HK-2 (cell line): ENCODE data around the gene PGA4.
A peak's percentile ranks its signal among the peaks of the same experiment; 100 is the strongest.
"Not testable (repeated sequence)": the region's sequence is repeated elsewhere in the genome, so short reads cannot be mapped to it uniquely, and the experiment has no call there.

ENCODE experiments used
- DNase-seq: peaks from one replicate; pipeline ENCODE4 v3.0.0-alpha.2; 2018; ENCODE audit not compliant: unreplicated experiment

The PGA4 gene

GRCh38 chr11:61222047-61222446 is at the start of gene PGA4:
PGA4 (plus strand) TSS chr11:61222347; CDS start chr11:61222401, 54 bp downstream.
- not testable (repeated sequence) for DNase-seq

- DNase-seq, result no peak
These were observed 49.8 kb upstream of the PGA4 start for GRCh38 chr11:61172356-61172755.

GRCh38 chr11:61172888-61173287 is 49.3 kb upstream of the PGA4 start:
- DNase-seq, result no peak

- DNase-seq, result no peak
These were observed 48.7 kb upstream of the PGA4 start for GRCh38 chr11:61173456-61173855.

- no peak for DNase-seq
These were observed 47.9 kb upstream of the PGA4 start for GRCh38 chr11:61174273-61174672.

- DNase-seq, result no peak
These were observed 47.2 kb upstream of the PGA4 start for GRCh38 chr11:61174949-61175348.

GRCh38 chr11:61176446-61176845 is 45.7 kb upstream of the PGA4 start:
- no peak for DNase-seq

- not testable (repeated sequence) for DNase-seq
These were observed 41.9 kb upstream of the PGA4 start for GRCh38 chr11:61180205-61180604.

GRCh38 chr11:61181489-61181888 is 40.7 kb upstream of the PGA4 start:
- DNase-seq, result no peak

- DNase-seq, result no peak
These were observed 38.5 kb upstream of the PGA4 start for GRCh38 chr11:61183645-61184044.

- DNase-seq, result no peak
These were observed 35.6 kb upstream of the PGA4 start for GRCh38 chr11:61186504-61186903.

GRCh38 chr11:61187505-61188130 is 34.5 kb upstream of the PGA4 start:
- DNase-seq, result peak; percentile 59

GRCh38 chr11:61189933-61190332 is 32.2 kb upstream of the PGA4 start:
- DNase-seq, result no peak

GRCh38 chr11:61193596-61193995 is 28.6 kb upstream of the PGA4 start:
- no peak for DNase-seq

GRCh38 chr11:61194169-61194671 is 27.9 kb upstream of the PGA4 start:
- DNase-seq, result no peak

- no peak for DNase-seq
These were observed 27.0 kb upstream of the PGA4 start for GRCh38 chr11:61194981-61195695.

GRCh38 chr11:61195719-61196118 is 26.4 kb upstream of the PGA4 start:
- DNase-seq, result no peak

GRCh38 chr11:61198361-61198760 is 23.8 kb upstream of the PGA4 start:
- DNase-seq, result no peak

- no peak for DNase-seq
These were observed 23.1 kb upstream of the PGA4 start for GRCh38 chr11:61198948-61199523.

- no peak for DNase-seq
These were observed 20.7 kb upstream of the PGA4 start for GRCh38 chr11:61201476-61201875.

GRCh38 chr11:61202950-61203746 is 19.0 kb upstream of the PGA4 start, which contains the start of gene PGA3:
PGA3 (plus strand) TSS chr11:61203515; CDS start chr11:61203565, 50 bp downstream.
- DNase-seq, result not testable (repeated sequence)

- not testable (repeated sequence) for DNase-seq
These were observed 18.3 kb upstream of the PGA4 start for GRCh38 chr11:61203873-61204272.
